H9 (cell line): ENCODE results near the gene SAMD8. TPM values are rescaled to one million over a fixed set of nuclear protein-coding genes. Genes with fewer than 3 reads are reported as not detected.

Experiments used
- DNase-seq: peaks from one replicate; pipeline ENCODE4 v3.0.0-alpha.2; 2017
- H2AFZ ChIP-seq: one replicate; pipeline ENCODE4 v1.6.1; 2013; ENCODE audit warnings: mild to moderate bottlenecking, low read length, control low read depth, moderate library complexity
- H2AK5ac ChIP-seq: 2 replicates; pipeline ENCODE4 v1.6.1; 2013; ENCODE audit warnings: low read length, control low read depth, mixed read lengths; ENCODE audit not compliant: insufficient read length
- H2BK120ac ChIP-seq: one replicate; pipeline ENCODE4 v1.6.1; 2013; ENCODE audit warnings: low read depth, mild to moderate bottlenecking, low read length, control low read depth, inconsistent platforms; ENCODE audit not compliant: poor library complexity, severe bottlenecking
- H2BK12ac ChIP-seq: 2 replicates; pipeline ENCODE4 v1.6.1; 2013; ENCODE audit warnings: low read length, control low read depth, mixed read lengths, low read depth; ENCODE audit not compliant: insufficient read length
- H2BK15ac ChIP-seq: 2 replicates; pipeline ENCODE4 v1.6.1; 2013; ENCODE audit warnings: low read depth, low read length, control low read depth
- H2BK20ac ChIP-seq: one replicate; pipeline ENCODE4 v1.6.1; 2013; ENCODE audit warnings: low read depth, mild to moderate bottlenecking, low read length, control low read depth, inconsistent platforms; ENCODE audit not compliant: poor library complexity, severe bottlenecking
- H2BK5ac ChIP-seq: 2 replicates; pipeline ENCODE4 v1.6.1; 2013; ENCODE audit warnings: low read length, control low read depth, mixed read lengths; ENCODE audit not compliant: insufficient read length
- H3K14ac ChIP-seq: 2 replicates; pipeline ENCODE4 v1.6.1; 2013; ENCODE audit warnings: low read length, control low read depth; ENCODE audit not compliant: insufficient read depth
- H3K18ac ChIP-seq: 2 replicates; pipeline ENCODE4 v1.6.1; 2013; ENCODE audit warnings: low read depth, mild to moderate bottlenecking, mixed read lengths, low read length, control low read depth; ENCODE audit not compliant: insufficient read length
- H3K23ac ChIP-seq: 2 replicates; pipeline ENCODE4 v1.6.1; 2013; ENCODE audit warnings: low read length, control low read depth, mixed read lengths, low read depth; ENCODE audit not compliant: insufficient read length
- H3K23me2 ChIP-seq: 2 replicates; pipeline ENCODE4 v1.6.1; 2013; ENCODE audit warnings: low read depth, mild to moderate bottlenecking, mixed read lengths, low read length, control low read depth; ENCODE audit not compliant: insufficient read length, poor library complexity, severe bottlenecking
- H3K27ac ChIP-seq: 2 replicates; pipeline ENCODE4 v1.5.1; 2013; ENCODE audit warnings: low read length, control low read depth, mixed read lengths, low read depth; ENCODE audit not compliant: insufficient read length
- H3K27me3 ChIP-seq: 2 replicates; pipeline ENCODE4 v1.6.1; 2013; ENCODE audit warnings: low read length, control low read depth, inconsistent platforms; ENCODE audit not compliant: insufficient read depth
- H3K4ac ChIP-seq: 2 replicates; pipeline ENCODE4 v1.6.1; 2013; ENCODE audit warnings: low read depth, mild to moderate bottlenecking, control low read depth, inconsistent platforms, low read length, moderate library complexity
- H3K4me1 ChIP-seq: 2 replicates; pipeline ENCODE4 v1.6.1; 2013; ENCODE audit warnings: low read length, control low read depth, inconsistent platforms; ENCODE audit not compliant: insufficient read depth
- H3K4me2 ChIP-seq: 2 replicates; pipeline ENCODE4 v1.6.1; 2013; ENCODE audit warnings: low read length, control low read depth, mixed read lengths; ENCODE audit not compliant: insufficient read length, insufficient read depth
- H3K56ac ChIP-seq: 2 replicates; pipeline ENCODE4 v1.6.1; 2013; ENCODE audit warnings: low read depth, mild to moderate bottlenecking, mixed read lengths, low read length, control low read depth; ENCODE audit not compliant: insufficient read length
- H3K79me1 ChIP-seq: 2 replicates; pipeline ENCODE4 v1.6.1; 2013; ENCODE audit warnings: low read depth, mild to moderate bottlenecking, moderate library complexity, low read length, control low read depth, inconsistent platforms; ENCODE audit not compliant: insufficient read depth, poor library complexity, severe bottlenecking
- H3K79me2 ChIP-seq: 2 replicates; pipeline ENCODE4 v1.6.1; 2013; ENCODE audit warnings: low read length, control low read depth, inconsistent platforms; ENCODE audit not compliant: insufficient read depth
- H3K9ac ChIP-seq: 2 replicates; pipeline ENCODE4 v1.6.1; 2013; ENCODE audit warnings: low read length, control low read depth, mixed read lengths; ENCODE audit not compliant: insufficient read length; ENCODE audit errors: extremely low read depth
- H3K9me3 ChIP-seq: one replicate; pipeline ENCODE4 v1.6.1; 2013; ENCODE audit warnings: low read depth, low read length, inconsistent platforms; ENCODE audit not compliant: control insufficient read depth
- H3T11ph ChIP-seq: one replicate; pipeline ENCODE4 v1.6.1; 2013; ENCODE audit warnings: mild to moderate bottlenecking, low read length, control low read depth, inconsistent platforms
- H4K20me1 ChIP-seq: one replicate; pipeline ENCODE4 v1.6.1; 2013; ENCODE audit not compliant: control insufficient read depth, insufficient read length, insufficient read depth
- H4K5ac ChIP-seq: 2 replicates; pipeline ENCODE4 v1.6.1; 2013; ENCODE audit warnings: low read depth, mild to moderate bottlenecking, mixed read lengths, low read length, control low read depth; ENCODE audit not compliant: insufficient read length
- H4K8ac ChIP-seq: replicated peaks from 2 replicates; pipeline ENCODE4 v1.6.1; 2013; ENCODE audit warnings: low read length, control low read depth, mixed read lengths, low read depth; ENCODE audit not compliant: insufficient read length
- H4K91ac ChIP-seq: 2 replicates; pipeline ENCODE4 v1.6.1; 2013; ENCODE audit warnings: low read depth, mild to moderate bottlenecking, moderate library complexity, mixed read lengths, low read length, control low read depth; ENCODE audit not compliant: insufficient read length
- H3K27ac Mint-ChIP-seq, 3 experiments: 2 replicates in 2 of 3; 3 replicates in 1 of 3; pipeline ENCODE4 v1.8.0; 2020 to 2021; ENCODE audit warnings: mixed read lengths in 3 of 3, mild to moderate bottlenecking in 1 of 3, moderate library complexity in 1 of 3
- H3K27me3 Mint-ChIP-seq: 2 replicates; pipeline ENCODE4 v1.8.0; 2021; ENCODE audit warnings: low read depth, mild to moderate bottlenecking, moderate library complexity, mixed read lengths
- H3K36me3 Mint-ChIP-seq, 3 experiments: 2 replicates in 2 of 3; 3 replicates in 1 of 3; pipeline ENCODE4 v1.8.0; 2020 to 2021; ENCODE audit warnings: low read depth in 3 of 3, mixed read lengths in 3 of 3; ENCODE audit not compliant: insufficient read depth in 1 of 3
- H3K4me1 Mint-ChIP-seq, 2 experiments: 2 replicates each; pipeline ENCODE4 v1.8.0; 2020; ENCODE audit warnings: mixed read lengths in 2 of 2
- H3K4me3 Mint-ChIP-seq, 2 experiments: 2 replicates in 1 of 2; 3 replicates in 1 of 2; pipeline ENCODE4 v1.8.0; 2020 to 2021; ENCODE audit warnings: mild to moderate bottlenecking in 2 of 2, mixed read lengths in 2 of 2, moderate library complexity in 1 of 2
- H3K9me3 Mint-ChIP-seq, 2 experiments: 2 replicates in 1 of 2; 3 replicates in 1 of 2; pipeline ENCODE4 v1.8.0; 2020; ENCODE audit warnings: mild to moderate bottlenecking in 2 of 2, mixed read lengths in 2 of 2, moderate library complexity in 1 of 2
- WGBS: extraction: QIAGEN DNeasy Blood & Tissue Kit; methylation state at CpG from one replicate; pipeline ENCODE4 v1.1.7; 2013; ENCODE audit warnings: missing lambda C conversion rate, low lambda C conversion rate, mixed read lengths; ENCODE audit not compliant: insufficient read length; ENCODE audit errors: extremely low coverage; 5-methylcytosine and 5-hydroxymethylcytosine counted together
- total RNA-seq: library from RNA; stranded (reverse); gene quantifications from 2 replicates; pipeline ENCODE4 v1.2.1, GENCODE V29; 2021
- TF ChIP-seq, protein P1 (sequence below): fragments of 200-600 bp; sonication (generic); conservative IDR thresholded peaks from 3 replicates; pipeline ENCODE4 v1.8.0; 2021; ENCODE audit warnings: antibody characterized with exemption, mild to moderate bottlenecking

Gene SAMD8
- total RNA-seq, 1 experiment from 2014 or later: 18.8 TPM

DNA sequence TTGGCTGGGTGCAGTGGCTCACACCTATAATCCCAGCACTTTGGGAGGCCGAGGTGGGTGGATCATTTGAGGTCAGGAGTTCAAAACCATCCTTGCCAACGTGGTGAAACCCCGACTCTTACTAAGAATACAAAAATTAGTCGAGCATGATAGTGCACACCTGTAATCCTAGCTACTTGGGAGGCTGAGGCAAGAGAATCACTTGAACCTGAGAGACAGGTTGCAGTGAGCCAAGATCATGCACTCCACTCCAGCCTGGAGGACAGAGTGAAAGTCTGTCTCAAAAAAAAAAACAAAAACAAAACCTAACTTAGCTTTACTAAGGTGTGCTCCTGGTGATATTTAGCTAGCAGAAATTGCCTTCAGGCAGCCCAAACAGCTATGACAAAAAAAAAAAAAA lies 74.9 kb downstream of the SAMD8 start:
- H3K18ac ChIP-seq: no peak overlapping the region
- H3K79me2 ChIP-seq: no peaks in the 10 kb centered on the region
- H3K23me2 ChIP-seq: no peaks in the 10 kb centered on the region
- H3K4me1 Mint-ChIP-seq: peaks cover 14 to 30% of the 10 kb centered on the region in 2 experiments
- no peak overlapping the region for H3K4me2 ChIP-seq
- no peak overlapping the region for H3T11ph ChIP-seq
- no peak overlapping the region for H2BK20ac ChIP-seq
- H4K20me1 ChIP-seq: no peaks in the 10 kb centered on the region
- H3K27me3 Mint-ChIP-seq: no peaks in the 10 kb centered on the region
- H4K91ac ChIP-seq: no peak overlapping the region
- TF ChIP-seq, protein P1, sequence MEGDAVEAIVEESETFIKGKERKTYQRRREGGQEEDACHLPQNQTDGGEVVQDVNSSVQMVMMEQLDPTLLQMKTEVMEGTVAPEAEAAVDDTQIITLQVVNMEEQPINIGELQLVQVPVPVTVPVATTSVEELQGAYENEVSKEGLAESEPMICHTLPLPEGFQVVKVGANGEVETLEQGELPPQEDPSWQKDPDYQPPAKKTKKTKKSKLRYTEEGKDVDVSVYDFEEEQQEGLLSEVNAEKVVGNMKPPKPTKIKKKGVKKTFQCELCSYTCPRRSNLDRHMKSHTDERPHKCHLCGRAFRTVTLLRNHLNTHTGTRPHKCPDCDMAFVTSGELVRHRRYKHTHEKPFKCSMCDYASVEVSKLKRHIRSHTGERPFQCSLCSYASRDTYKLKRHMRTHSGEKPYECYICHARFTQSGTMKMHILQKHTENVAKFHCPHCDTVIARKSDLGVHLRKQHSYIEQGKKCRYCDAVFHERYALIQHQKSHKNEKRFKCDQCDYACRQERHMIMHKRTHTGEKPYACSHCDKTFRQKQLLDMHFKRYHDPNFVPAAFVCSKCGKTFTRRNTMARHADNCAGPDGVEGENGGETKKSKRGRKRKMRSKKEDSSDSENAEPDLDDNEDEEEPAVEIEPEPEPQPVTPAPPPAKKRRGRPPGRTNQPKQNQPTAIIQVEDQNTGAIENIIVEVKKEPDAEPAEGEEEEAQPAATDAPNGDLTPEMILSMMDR: no peak
- no peak overlapping the region for H2BK5ac ChIP-seq
- H3K9me3 Mint-ChIP-seq: no peaks in the 10 kb centered on the region
- WGBS: no CpG with 5 or more reads among the region's 4 CpGs
- H2AFZ ChIP-seq: no peak overlapping the region
- peaks cover 0 to 13% (median 4%) of the 10 kb centered on the region in 3 experiments; a peak in 3 of 7 replicates for H3K36me3 Mint-ChIP-seq
- H3K4me3 Mint-ChIP-seq: no peak overlapping the region
- no peaks in the 10 kb centered on the region for H3K79me1 ChIP-seq
- DNase-seq: no peak
- no peak overlapping the region for H3K9ac ChIP-seq
- no peak overlapping the region for H3K14ac ChIP-seq
- H3K27ac ChIP-seq: no peak overlapping the region
- no peak overlapping the region for H2AK5ac ChIP-seq
- H2BK15ac ChIP-seq: no peak overlapping the region
- H4K8ac ChIP-seq: no peak overlapping the region
- no peak overlapping the region for H2BK120ac ChIP-seq
- H3K27ac Mint-ChIP-seq: peak overlapping the region; percentile 85 to 94 (median 88)
- H2BK12ac ChIP-seq: no peak overlapping the region
- no peaks in the 10 kb centered on the region for H3K9me3 ChIP-seq
- no peak overlapping the region for H3K23ac ChIP-seq
- H3K56ac ChIP-seq: no peak overlapping the region
- H4K5ac ChIP-seq: no peak overlapping the region
- H3K4me1 ChIP-seq: peaks cover 2% of the 10 kb centered on the region; the same call in 1 of the 2 replicates
- H3K27me3 ChIP-seq: no peaks in the 10 kb centered on the region
- H3K4ac ChIP-seq: no peak overlapping the region
